Measurements from ENCODE around the gene GPR15LG.

- TF ChIP-seq CTCF (conservative IDR thresholded peaks at IDR 0.05) (no peak), ZFX (IDR thresholded peaks at IDR 0.05) (no peak)
Observed at GRCh38 chr10:84202349-84202748, 28.7 kb downstream of the GPR15LG start.
